Measurements from ENCODE around the gene SKOR1. TPM values are rescaled to one million over a fixed set of nuclear protein-coding genes. Genes with fewer than 3 reads are reported as not detected.

The SKOR1 gene
- total and polyA plus RNA-seq, 2 of the 8 experiments (the other 6 are each of a cell fraction or from before 2014, with no cell fraction given) = 0.03 to 0.11 TPM

DNA sequence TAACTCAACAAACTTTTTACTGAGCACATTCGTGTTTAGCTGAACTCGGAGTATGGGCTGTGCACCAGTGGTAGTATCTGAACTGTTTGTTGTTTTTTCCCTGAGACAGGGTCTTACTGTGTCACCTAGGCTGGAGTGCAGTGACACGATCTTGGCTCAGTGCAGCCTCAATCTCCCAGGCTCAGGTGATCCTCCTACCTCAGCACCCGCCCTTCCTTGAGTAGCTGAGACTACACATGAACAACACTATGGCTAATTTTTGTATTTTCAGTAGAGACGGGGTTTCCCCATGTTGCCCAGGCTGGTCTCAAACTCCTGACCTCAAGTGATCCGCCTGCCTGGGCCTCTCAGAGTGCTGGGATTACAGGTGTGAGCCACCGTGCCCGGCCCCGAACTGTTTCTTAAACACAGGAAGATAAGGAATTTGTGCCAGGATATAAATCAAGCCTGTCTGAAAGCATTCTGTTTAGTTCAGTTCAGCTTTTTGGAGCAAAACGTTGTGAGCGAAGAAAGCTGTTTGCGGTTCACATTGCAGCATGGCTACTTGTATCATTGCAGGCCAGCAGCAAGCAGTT lies 40.4 kb upstream of the SKOR1 start:
- Histone ChIP-seq H3K23me2 (ENCODE audit: low read depth, low read length) (no peaks in the 10 kb centered on the region), H3K9ac (replicated peaks in 1 of 4; ENCODE audit: extremely low read depth in 1 of 4, low read depth in 3 of 4, low read length in 3 of 4) (no peak overlapping the region), H3K4me1 (replicated peaks in 1 of 4; ENCODE audit: control insufficient read depth in 3 of 4, insufficient read depth in 4 of 4, low read length in 3 of 4) (peaks cover 7 to 18% (median 13%) of the 10 kb centered on the region in 4 experiments), H2BK20ac (ENCODE audit: low read length) (no peak overlapping the region), H3K23ac (ENCODE audit: insufficient read length) (no peak overlapping the region), H3K27ac (ENCODE audit: low read depth, low read length) (no peak overlapping the region), H3K56ac (replicated peaks; ENCODE audit: insufficient read length, low read depth, low read length) (no peak overlapping the region), H3K4me3 (ENCODE audit: extremely low read depth in 1 of 4, insufficient read depth in 2 of 4, low read depth in 3 of 4, low read length in 4 of 4) (no peak overlapping the region), H3K18ac (ENCODE audit: extremely low read depth, low read length) (no peak overlapping the region), H3K79me1 (ENCODE audit: low read depth, low read length) (no peaks in the 10 kb centered on the region; the same call in 1 of the 2 replicates), H4K5ac (ENCODE audit: insufficient read length, low read depth, low read length) (no peak overlapping the region), H3K4ac (replicated peaks; ENCODE audit: insufficient read length, low read depth, low read length) (no peak overlapping the region), H2BK120ac (replicated peaks; ENCODE audit: low read depth, low read length) (no peak overlapping the region), H2AFZ (ENCODE audit: low read length) (no peak overlapping the region), H4K20me1 (replicated peaks in 1 of 2; ENCODE audit: control insufficient read depth in 1 of 2, insufficient read depth in 2 of 2, low read length in 2 of 2) (no peaks in the 10 kb centered on the region), H4K8ac (ENCODE audit: extremely low read depth, insufficient read depth, low read length) (no peak overlapping the region), H2BK15ac (ENCODE audit: low read length) (no peak overlapping the region), H2BK5ac (ENCODE audit: low read depth, low read length) (no peak overlapping the region), H2AK5ac (ENCODE audit: low read depth, low read length) (no peak overlapping the region), H3K14ac (ENCODE audit: insufficient read length) (no peak overlapping the region), H3K9me3 (ENCODE audit: insufficient read depth in 2 of 2, low read depth in 1 of 2, low read length in 1 of 2) (no peaks in the 10 kb centered on the region), H3K36me3 (ENCODE audit: control insufficient read depth in 2 of 4, insufficient read depth in 4 of 4, low read length in 3 of 4) (no peaks in the 10 kb centered on the region), H3K4me2 (ENCODE audit: insufficient read depth in 1 of 2, low read depth in 2 of 2, low read length in 2 of 2) (no peak overlapping the region), H4K91ac (replicated peaks; ENCODE audit: insufficient read length, low read length) (no peak overlapping the region), H3K79me2 (ENCODE audit: control insufficient read depth in 1 of 2, insufficient read depth in 2 of 2, low read length in 2 of 2) (no peaks in the 10 kb centered on the region), H2BK12ac (ENCODE audit: low read depth, low read length) (no peak overlapping the region), H3K27me3 (replicated peaks in 1 of 4; ENCODE audit: control insufficient read depth in 3 of 4, extremely low read depth in 1 of 4, insufficient read depth in 3 of 4, low read length in 3 of 4) (no peaks in the 10 kb centered on the region; a peak in 1 of 7 replicates)
- POLR2A ChIA-PET (ENCODE audit: partially characterized antibody) = no interaction called here
- FAIRE-seq (no peak), DNase-seq (ENCODE audit: low read depth in 1 of 2, low spot score in 2 of 2) (no peak)
- CTCF ChIA-PET (ENCODE audit: partially characterized antibody) = interaction anchor here (0.8 to 1.2 kb wide), 3 partner anchors 36 to 284 kb away, joined by 3 to 4 read pairs (median 3); no protein-coding TSS in a partner anchor
- 95% methylated on average over 12 of the region's 12 CpGs; no CpG with 5 or more reads in 1 of the 2 experiments for WGBS, 2 experiments (ENCODE audit: extremely low coverage in 1 of 2, insufficient coverage in 1 of 2, insufficient read length in 1 of 2, insufficient replicate concordance in 2 of 2, low coverage in 1 of 2, low lambda C conversion rate in 2 of 2, missing lambda C conversion rate in 1 of 2)
- TF ChIP-seq BACH1 (IDR thresholded peaks at IDR 0.05; ENCODE audit: low read length) = no peak
- TF ChIP-seq PHF8 (conservative IDR thresholded peaks at IDR 0.05; ENCODE audit: low read depth, low read length) = no peak
- TF ChIP-seq SUZ12 (IDR thresholded peaks at IDR 0.05; ENCODE audit: low read length) = no peak
- TF ChIP-seq, protein P1, sequence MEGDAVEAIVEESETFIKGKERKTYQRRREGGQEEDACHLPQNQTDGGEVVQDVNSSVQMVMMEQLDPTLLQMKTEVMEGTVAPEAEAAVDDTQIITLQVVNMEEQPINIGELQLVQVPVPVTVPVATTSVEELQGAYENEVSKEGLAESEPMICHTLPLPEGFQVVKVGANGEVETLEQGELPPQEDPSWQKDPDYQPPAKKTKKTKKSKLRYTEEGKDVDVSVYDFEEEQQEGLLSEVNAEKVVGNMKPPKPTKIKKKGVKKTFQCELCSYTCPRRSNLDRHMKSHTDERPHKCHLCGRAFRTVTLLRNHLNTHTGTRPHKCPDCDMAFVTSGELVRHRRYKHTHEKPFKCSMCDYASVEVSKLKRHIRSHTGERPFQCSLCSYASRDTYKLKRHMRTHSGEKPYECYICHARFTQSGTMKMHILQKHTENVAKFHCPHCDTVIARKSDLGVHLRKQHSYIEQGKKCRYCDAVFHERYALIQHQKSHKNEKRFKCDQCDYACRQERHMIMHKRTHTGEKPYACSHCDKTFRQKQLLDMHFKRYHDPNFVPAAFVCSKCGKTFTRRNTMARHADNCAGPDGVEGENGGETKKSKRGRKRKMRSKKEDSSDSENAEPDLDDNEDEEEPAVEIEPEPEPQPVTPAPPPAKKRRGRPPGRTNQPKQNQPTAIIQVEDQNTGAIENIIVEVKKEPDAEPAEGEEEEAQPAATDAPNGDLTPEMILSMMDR (IDR thresholded peaks at IDR 0.05; ENCODE audit: control extremely low read depth in 1 of 3, insufficient read depth in 1 of 3, low read depth in 1 of 3, low read length in 3 of 3) = no peak
- no peak for TF ChIP-seq EZH2 (IDR thresholded peaks at IDR 0.05; ENCODE audit: low read depth, low read length, severe bottlenecking)
- TF ChIP-seq CHD2 (IDR thresholded peaks at IDR 0.05; ENCODE audit: low read length) = no peak
- no peak for TF ChIP-seq TAF1 (IDR thresholded peaks at IDR 0.05; ENCODE audit: low read depth, low read length)
- TF ChIP-seq POLR2A (IDR thresholded peaks at IDR 0.05; ENCODE audit: control extremely low read depth in 1 of 2, low read depth in 2 of 2, low read length in 2 of 2) = no peak
- no peak for TF ChIP-seq YY1 (IDR thresholded peaks at IDR 0.05; ENCODE audit: low read depth, low read length)
